Ascending aorta (tissue), 2 donors: Measurements from ENCODE around the gene EXOC4. TPM values are rescaled to one million over a fixed set of nuclear protein-coding genes. Genes with fewer than 3 reads are reported as not detected.
"Not testable (repeated sequence)": the region's sequence is repeated elsewhere in the genome, so short reads cannot be mapped to it uniquely, and the experiment has no call there.

Source experiments
- DNase-seq, 2 donors: peaks; one replicate each; pipeline ENCODE4 v3.0.0-alpha.2; 2019; ENCODE audit warnings: low spot score in 2 of 2
- H3K27ac ChIP-seq, 2 donors: fragments of 200-600 bp; sonication (generic); one replicate each; pipeline ENCODE4 v1.5.1; 2016 to 2017; ENCODE audit warnings: mild to moderate bottlenecking in 1 of 2
- H3K27me3 ChIP-seq: fragments of 200-600 bp; sonication (generic); one replicate; pipeline ENCODE4 v1.5.1; 2017
- H3K36me3 ChIP-seq, 2 donors: fragments of 200-600 bp; sonication (generic); one replicate each; pipeline ENCODE4 v1.5.1; 2016
- H3K4me1 ChIP-seq, 2 donors: fragments of 200-600 bp; sonication (generic); one replicate each; pipeline ENCODE4 v1.5.1; 2016 to 2017; ENCODE audit warnings: mild to moderate bottlenecking in 1 of 2
- H3K4me3 ChIP-seq, 2 donors: fragments of 200-600 bp; sonication (generic); one replicate each; pipeline ENCODE4 v1.5.1; 2016 to 2017; ENCODE audit warnings: mild to moderate bottlenecking in 1 of 2
- H3K9me3 ChIP-seq, 2 donors: fragments of 200-600 bp; sonication (generic); one replicate each; pipeline ENCODE4 v1.5.1; 2016
- CTCF ChIP-seq, 3 experiments: fragments of 200-600 bp in 2 of 3; fragments of 450-650 bp in 1 of 3; sonication (generic) in 2 of 3; IDR thresholded peaks; one replicate each; pipeline ENCODE4 v1.5.1; 2016 to 2019; ENCODE audit warnings: antibody characterized with exemption in 3 of 3, mild to moderate bottlenecking in 1 of 3, moderate library complexity in 1 of 3
- intact Hi-C: fragments of 100-400 bp; cut with DNase I; formaldehyde crosslinking; loops from one replicate; pipeline ENCODE4 v1.15.1; 2023
- total RNA-seq: library from RNA; depleted of rRNA; stranded (reverse); fragments of >200 nt; gene quantifications from one replicate; pipeline ENCODE4 v1.1.0, GENCODE V29; 2016

EXOC4 gene
- total RNA-seq, 1 donor from 2014 or later: 27.1 TPM

DNA sequence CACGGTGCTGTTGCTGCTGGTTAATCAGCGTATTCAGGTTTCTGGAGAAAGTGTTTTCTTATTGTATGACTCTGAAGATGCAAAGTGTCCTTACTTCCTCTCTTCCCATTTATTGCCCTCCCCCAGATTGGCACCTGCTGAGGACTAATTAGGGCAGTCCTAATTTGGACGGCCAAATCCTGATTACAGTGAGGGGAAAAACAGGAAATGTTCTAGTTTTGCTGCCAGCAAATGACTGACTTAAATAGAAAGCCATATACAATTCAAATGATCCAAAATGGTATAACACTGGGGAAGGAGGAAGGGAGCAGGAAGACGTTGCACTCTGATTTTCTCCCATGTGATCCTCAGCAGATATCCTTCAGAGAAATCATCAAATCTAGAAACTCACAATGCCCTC, 651.9 kb downstream of the EXOC4 start:
- Histone ChIP-seq H3K9me3 (no peaks in the 10 kb centered on the region), H3K4me1 (no peaks in the 10 kb centered on the region), H3K27ac (no peak overlapping the region), H3K27me3 (no peaks in the 10 kb centered on the region), H3K36me3 (no peaks in the 10 kb centered on the region), H3K4me3 (no peak overlapping the region)
- intact Hi-C loops: no loop called here
- DNase-seq: no peak
- TF ChIP-seq CTCF (IDR thresholded peaks at IDR 0.05): no peak

- H3K27me3 ChIP-seq, H3K27ac ChIP-seq, H3K4me1 ChIP-seq, H3K9me3 ChIP-seq, intact Hi-C loops, H3K4me3 ChIP-seq, DNase-seq, H3K36me3 ChIP-seq: not testable (repeated sequence)
Observed at GRCh38 chr7:133906553-133906952, 653.7 kb downstream of the EXOC4 start.

GRCh38 chr7:133910761-133911160, 657.9 kb downstream of the EXOC4 start:
- no peak overlapping the region for H3K27ac ChIP-seq
- TF ChIP-seq CTCF (IDR thresholded peaks at IDR 0.05): no peak
- no peaks in the 10 kb centered on the region for H3K4me1 ChIP-seq
- DNase-seq: no peak
- H3K27me3 ChIP-seq: no peaks in the 10 kb centered on the region
- no peak overlapping the region for H3K4me3 ChIP-seq
- no peaks in the 10 kb centered on the region for H3K36me3 ChIP-seq
- H3K9me3 ChIP-seq: no peaks in the 10 kb centered on the region
- intact Hi-C loops: no loop called here

GRCh38 chr7:133911724-133912123, 658.8 kb downstream of the EXOC4 start:
- Histone ChIP-seq H3K27ac (no peak overlapping the region), H3K4me3 (no peak overlapping the region)
- intact Hi-C loops: no loop called here

DNA sequence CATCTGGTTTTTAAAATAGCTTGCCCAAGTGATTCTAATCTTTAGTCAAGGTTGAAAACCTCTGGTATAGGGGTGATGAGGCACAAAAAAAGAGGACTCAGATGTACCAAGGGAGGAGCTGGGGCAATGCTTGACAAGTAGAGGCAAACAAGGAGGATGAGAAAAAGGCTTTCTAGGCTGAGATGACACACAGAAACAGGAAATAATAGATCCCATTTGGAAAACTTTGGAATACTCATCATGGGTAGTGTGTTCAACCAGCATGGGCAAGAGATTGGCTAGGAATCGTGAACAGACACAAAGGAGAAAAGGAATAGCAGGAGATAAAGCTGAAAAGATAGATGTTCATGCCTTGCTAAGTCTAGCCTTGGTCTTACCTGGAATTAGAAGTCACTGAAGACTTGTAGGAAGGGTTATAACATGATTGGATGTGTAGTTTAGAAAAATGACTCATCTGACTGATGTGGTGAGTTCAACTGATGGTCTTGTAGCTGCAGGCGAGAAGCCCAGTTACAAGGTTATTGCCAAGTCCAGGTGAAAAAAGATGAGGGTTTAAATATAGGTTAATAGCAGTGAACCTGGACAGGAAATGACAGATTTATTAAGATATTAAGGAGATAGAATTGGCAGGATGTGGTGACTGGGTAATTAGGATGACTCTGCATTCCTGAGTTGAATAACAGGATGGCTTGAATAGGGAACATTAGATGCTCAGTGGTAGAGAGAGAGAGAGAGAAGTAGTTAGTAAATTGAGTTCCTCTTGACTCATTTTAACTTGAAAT, 660.2 kb downstream of the EXOC4 start:
- intact Hi-C loops: no loop called here
- Histone ChIP-seq H3K36me3 (peaks cover 0 to 9% of the 10 kb centered on the region in 2 donors), H3K9me3 (no peaks in the 10 kb centered on the region), H3K4me3 (no peak overlapping the region), H3K27me3 (no peaks in the 10 kb centered on the region), H3K4me1 (no peaks in the 10 kb centered on the region), H3K27ac (no peak overlapping the region)
- DNase-seq: no peak
- no peak for TF ChIP-seq CTCF (IDR thresholded peaks at IDR 0.05)

More at GRCh38 chr7:133911724-133912123, 658.8 kb downstream of the EXOC4 start:
- DNase-seq: no peak
- no peaks in the 10 kb centered on the region for H3K27me3 ChIP-seq
- no peak for TF ChIP-seq CTCF (IDR thresholded peaks at IDR 0.05)
- no peaks in the 10 kb centered on the region for H3K9me3 ChIP-seq
- no peaks in the 10 kb centered on the region for H3K4me1 ChIP-seq
- H3K36me3 ChIP-seq: no peaks in the 10 kb centered on the region

- Histone ChIP-seq H3K27me3 (no peaks in the 10 kb centered on the region), H3K27ac (no peak overlapping the region), H3K4me3 (no peak overlapping the region), H3K36me3 (peaks cover 5 to 37% of the 10 kb centered on the region in 2 donors), H3K9me3 (peaks cover 0 to 21% of the 10 kb centered on the region in 2 donors), H3K4me1 (no peaks in the 10 kb centered on the region)
- intact Hi-C loops: no loop called here
- TF ChIP-seq CTCF (IDR thresholded peaks at IDR 0.05): no peak
- DNase-seq: no peak
Observed at GRCh38 chr7:133916621-133917020, 663.7 kb downstream of the EXOC4 start.
